ENCODE results near the gene GAB2. TPM values are rescaled to one million over a fixed set of nuclear protein-coding genes. Genes with fewer than 3 reads are reported as not detected.

The GAB2 gene
- total RNA-seq, 1 donor from 2014 or later, result 65.8 TPM

DNA sequence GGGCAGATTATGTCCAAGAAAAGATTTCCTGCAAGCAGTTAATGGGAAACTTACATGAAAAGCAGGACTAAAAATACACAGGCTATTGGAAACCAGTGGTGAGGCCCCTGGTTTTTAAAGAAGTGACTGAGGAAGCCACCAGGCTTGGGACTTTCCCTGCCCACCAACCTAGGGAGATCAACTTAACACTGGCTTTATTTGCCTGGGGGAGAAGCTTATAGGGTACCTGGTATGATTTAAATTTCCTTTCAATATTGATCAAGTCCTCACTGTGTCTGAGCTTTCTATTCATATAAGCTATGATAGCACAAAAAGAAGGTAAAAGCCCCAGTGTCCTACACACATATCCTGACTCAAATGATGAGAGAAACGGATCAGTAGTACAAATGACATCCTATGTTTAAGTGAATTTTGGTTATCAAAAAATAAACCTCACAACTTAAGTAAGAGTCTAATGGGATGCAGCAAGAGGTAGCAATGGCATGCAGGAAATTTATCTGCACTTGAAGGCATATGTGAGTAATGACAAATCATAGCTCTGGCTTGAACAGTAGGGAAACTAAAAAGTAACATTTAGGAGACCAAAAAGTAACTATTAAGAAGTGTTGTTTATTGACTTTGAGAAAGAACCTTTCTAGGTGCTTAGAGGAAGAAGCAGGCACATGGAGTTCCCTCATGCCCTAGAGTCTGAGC is 85.3 kb downstream of the GAB2 start:
- Histone ChIP-seq H3K4me1 (peaks cover 10% of the 10 kb centered on the region), H3K36me3 (no peaks in the 10 kb centered on the region), H3K27me3 (no peaks in the 10 kb centered on the region), H3K9me3 (no peaks in the 10 kb centered on the region), H3K4me3 (no peak overlapping the region), H3K27ac (no peak overlapping the region)
- DNase-seq, result no peak
- intact Hi-C loops (cut with DNase I), result no loop called here
- no peak for ATAC-seq
- TF ChIP-seq, protein P1, sequence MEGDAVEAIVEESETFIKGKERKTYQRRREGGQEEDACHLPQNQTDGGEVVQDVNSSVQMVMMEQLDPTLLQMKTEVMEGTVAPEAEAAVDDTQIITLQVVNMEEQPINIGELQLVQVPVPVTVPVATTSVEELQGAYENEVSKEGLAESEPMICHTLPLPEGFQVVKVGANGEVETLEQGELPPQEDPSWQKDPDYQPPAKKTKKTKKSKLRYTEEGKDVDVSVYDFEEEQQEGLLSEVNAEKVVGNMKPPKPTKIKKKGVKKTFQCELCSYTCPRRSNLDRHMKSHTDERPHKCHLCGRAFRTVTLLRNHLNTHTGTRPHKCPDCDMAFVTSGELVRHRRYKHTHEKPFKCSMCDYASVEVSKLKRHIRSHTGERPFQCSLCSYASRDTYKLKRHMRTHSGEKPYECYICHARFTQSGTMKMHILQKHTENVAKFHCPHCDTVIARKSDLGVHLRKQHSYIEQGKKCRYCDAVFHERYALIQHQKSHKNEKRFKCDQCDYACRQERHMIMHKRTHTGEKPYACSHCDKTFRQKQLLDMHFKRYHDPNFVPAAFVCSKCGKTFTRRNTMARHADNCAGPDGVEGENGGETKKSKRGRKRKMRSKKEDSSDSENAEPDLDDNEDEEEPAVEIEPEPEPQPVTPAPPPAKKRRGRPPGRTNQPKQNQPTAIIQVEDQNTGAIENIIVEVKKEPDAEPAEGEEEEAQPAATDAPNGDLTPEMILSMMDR (IDR thresholded peaks at IDR 0.05), result no peak

DNA sequence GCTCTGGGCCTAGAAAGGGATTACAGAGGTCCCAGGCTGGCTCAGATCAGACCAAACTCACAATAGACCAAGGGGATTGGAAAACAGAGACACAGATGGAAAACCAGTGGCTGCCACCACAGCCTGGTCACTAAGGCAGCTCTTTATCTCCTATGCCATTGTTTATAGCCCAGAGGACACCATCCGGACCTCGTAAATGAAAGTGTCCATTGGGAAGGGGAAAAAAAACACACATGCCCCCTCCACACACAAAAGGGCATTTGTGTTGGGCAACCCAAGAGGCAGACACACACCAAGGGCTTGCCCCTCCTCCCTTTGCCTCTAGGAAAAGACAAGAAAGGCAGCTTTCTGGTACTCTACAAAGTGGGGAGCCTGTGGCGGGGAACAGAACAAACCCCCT is 85.9 kb downstream of the GAB2 start:
- intact Hi-C loops (cut with DNase I), result no loop called here

GRCh38 chr11:78330361-78330760 is 87.3 kb downstream of the GAB2 start:
- Histone ChIP-seq H3K4me3 (no peak overlapping the region), H3K36me3 (no peaks in the 10 kb centered on the region), H3K27ac (no peak overlapping the region), H3K27me3 (no peaks in the 10 kb centered on the region), H3K4me1 (peaks cover 8% of the 10 kb centered on the region), H3K9me3 (no peaks in the 10 kb centered on the region)
- ATAC-seq (no peak), DNase-seq (no peak)
- intact Hi-C loops (cut with DNase I), result no loop called here
- TF ChIP-seq, protein P1 (IDR thresholded peaks at IDR 0.05), result no peak

More for the DNA sequence above, 85.9 kb downstream of the GAB2 start:
- peaks cover 8% of the 10 kb centered on the region for H3K4me1 ChIP-seq
- ATAC-seq (no peak), DNase-seq (no peak)
- H3K4me3 ChIP-seq, result no peak overlapping the region
- H3K27ac ChIP-seq, result no peak overlapping the region
- TF ChIP-seq, protein P1 (IDR thresholded peaks at IDR 0.05), result no peak
- H3K36me3 ChIP-seq, result no peaks in the 10 kb centered on the region
- no peaks in the 10 kb centered on the region for H3K27me3 ChIP-seq
- H3K9me3 ChIP-seq, result no peaks in the 10 kb centered on the region

- Histone ChIP-seq H3K4me1 (peaks cover 8% of the 10 kb centered on the region), H3K36me3 (no peaks in the 10 kb centered on the region), H3K4me3 (no peak overlapping the region), H3K27ac (no peak overlapping the region), H3K9me3 (no peaks in the 10 kb centered on the region), H3K27me3 (no peaks in the 10 kb centered on the region)
- intact Hi-C loops (cut with DNase I), result no loop called here
- DNase-seq (no peak), ATAC-seq (no peak)
- TF ChIP-seq, protein P1 (IDR thresholded peaks at IDR 0.05), result no peak
Observed at GRCh38 chr11:78327945-78328344, 89.7 kb downstream of the GAB2 start.

- no peaks in the 10 kb centered on the region for H3K4me1 ChIP-seq
- H3K27me3 ChIP-seq, result no peaks in the 10 kb centered on the region
- no peaks in the 10 kb centered on the region for H3K36me3 ChIP-seq
- H3K9me3 ChIP-seq, result no peaks in the 10 kb centered on the region
- DNase-seq (no peak), ATAC-seq (no peak)
- H3K4me3 ChIP-seq, result no peak overlapping the region
- intact Hi-C loops (cut with DNase I), result no loop called here
- no peak overlapping the region for H3K27ac ChIP-seq
- TF ChIP-seq, protein P1 (IDR thresholded peaks at IDR 0.05), result no peak
Observed at GRCh38 chr11:78325274-78325781, 92.3 kb downstream of the GAB2 start.

Measured in upper lobe of right lung (tissue), 1 donor.